T-helper 17 cell (primary cell): ENCODE results near the gene OFD1. TPM values are rescaled to one million over a fixed set of nuclear protein-coding genes. Genes with fewer than 3 reads are reported as not detected.
"Not testable (repeated sequence)": the region's sequence is repeated elsewhere in the genome, so short reads cannot be mapped to it uniquely, and the experiment has no call there.

Experiments used
- ATAC-seq: fragments of 150-1000 bp; cut with Tn5 transposase; 2 replicates; pipeline ENCODE4 v1.10.0; 2021; ENCODE audit warnings: mild to moderate bottlenecking, moderate library complexity
- DNase-seq, 3 donors: peaks; one replicate each; pipeline versions ENCODE4 v3.0.0 to v3.0.0-alpha.2; 2020 to 2021
- H3K9me3 ChIP-seq: one replicate; pipeline ENCODE4 v1.7.0; 2013; ENCODE audit warnings: low read length, mild to moderate bottlenecking; ENCODE audit not compliant: control insufficient read depth, poor library complexity, severe bottlenecking
- H3K27ac Mint-ChIP-seq: one replicate; pipeline ENCODE4 v1.8.0; 2022; ENCODE audit warnings: mild to moderate bottlenecking, moderate library complexity, mixed read lengths
- H3K27me3 Mint-ChIP-seq: one replicate; pipeline ENCODE4 v1.8.0; 2022; ENCODE audit warnings: mixed read lengths
- H3K36me3 Mint-ChIP-seq: one replicate; pipeline ENCODE4 v1.8.0; 2022; ENCODE audit warnings: low read depth, mixed read lengths
- H3K4me1 Mint-ChIP-seq: one replicate; pipeline ENCODE4 v1.8.0; 2022; ENCODE audit warnings: mild to moderate bottlenecking, mixed read lengths
- H3K4me3 Mint-ChIP-seq: one replicate; pipeline ENCODE4 v1.8.0; 2022; ENCODE audit warnings: mild to moderate bottlenecking, moderate library complexity, mixed read lengths
- total RNA-seq, 4 donors: library from RNA in 2 of 4; stranded (reverse) in 2 of 4; gene quantifications; one replicate each; pipeline ENCODE4 v1.2.3 and lab custom pipeline; 2022 to 2026

The OFD1 gene
- total RNA-seq, 2 donors from 2014 or later = 54.7 to 72.1 TPM

DNA sequence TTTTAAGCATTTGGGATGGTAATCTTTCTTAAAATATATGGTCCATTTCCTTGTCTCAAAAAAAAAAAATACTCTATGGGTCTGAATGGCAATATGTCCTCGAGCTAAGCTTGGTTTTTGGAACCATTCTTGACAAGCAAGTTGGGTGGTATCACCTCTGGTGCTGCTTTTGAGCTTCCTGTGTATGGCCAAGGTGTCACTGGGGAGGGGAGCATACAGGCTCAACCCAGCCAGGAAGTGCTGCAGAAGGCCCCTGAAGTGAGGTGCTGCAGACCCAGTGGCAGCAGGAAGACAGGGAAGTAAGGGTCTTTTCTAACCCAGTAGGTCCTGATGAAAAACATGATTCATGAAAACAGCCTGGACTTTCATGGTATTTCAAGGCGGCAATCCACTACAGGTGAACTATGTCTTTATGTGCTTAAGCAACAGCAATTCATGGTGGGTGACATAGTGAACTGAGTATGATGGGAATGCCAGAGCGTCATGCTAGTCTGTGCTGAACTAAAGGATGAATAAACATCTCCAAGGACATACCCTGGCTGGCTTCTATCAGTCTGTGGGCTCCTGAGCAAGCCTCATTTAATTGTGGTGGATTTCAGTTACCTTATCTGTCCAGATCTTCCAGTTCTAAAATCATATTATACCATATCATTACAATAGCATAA is 15.2 kb upstream of the OFD1 start:
- ATAC-seq = no peak
- Mint-ChIP-seq H3K36me3 (peaks cover 3% of the 10 kb centered on the region), H3K27me3 (no peaks in the 10 kb centered on the region), H3K4me3 (no peak overlapping the region), H3K27ac (peak overlapping the region; percentile 81), H3K4me1 (peaks cover 15% of the 10 kb centered on the region)
- H3K9me3 ChIP-seq = no peaks in the 10 kb centered on the region
- DNase-seq = no peak

DNA sequence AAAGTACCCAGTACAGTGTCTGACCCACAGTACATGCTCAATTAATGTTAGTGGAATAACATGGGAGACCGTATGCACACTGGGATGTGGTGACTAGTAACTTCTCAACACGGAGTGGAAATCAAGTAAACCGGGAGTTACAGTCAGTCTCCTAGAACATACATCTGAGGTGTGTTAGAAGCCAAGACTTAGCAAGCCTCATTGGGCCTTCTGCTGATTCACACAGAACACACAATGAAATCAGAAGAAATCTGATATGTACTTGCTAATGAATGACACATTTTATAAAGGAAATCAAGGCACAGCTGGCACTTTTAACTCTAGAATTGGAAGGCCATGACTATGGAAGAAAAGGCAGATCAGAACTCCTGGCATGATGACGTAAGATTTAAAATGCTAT is 13.2 kb upstream of the OFD1 start:
- Mint-ChIP-seq H3K4me3 (no peak overlapping the region), H3K36me3 (peaks cover 3% of the 10 kb centered on the region), H3K27me3 (no peaks in the 10 kb centered on the region), H3K27ac (peak overlapping the region; percentile 78), H3K4me1 (peaks cover 21% of the 10 kb centered on the region)
- ATAC-seq = no peak
- H3K9me3 ChIP-seq = no peaks in the 10 kb centered on the region
- no peak for DNase-seq

- Mint-ChIP-seq H3K27ac (peak overlapping the region; percentile 78), H3K27me3 (no peaks in the 10 kb centered on the region), H3K4me3 (no peak overlapping the region), H3K4me1 (peaks cover 24% of the 10 kb centered on the region), H3K36me3 (peaks cover 3% of the 10 kb centered on the region)
- H3K9me3 ChIP-seq = no peaks in the 10 kb centered on the region
- DNase-seq = no peak
- no peak for ATAC-seq
These were observed 12.6 kb upstream of the OFD1 start for GRCh38 chrX:13721819-13722519.

GRCh38 chrX:13724878-13725277 is 9.7 kb upstream of the OFD1 start:
- not testable (repeated sequence) for H3K9me3 ChIP-seq, H3K27me3 Mint-ChIP-seq, H3K36me3 Mint-ChIP-seq
- H3K4me1 Mint-ChIP-seq = peaks cover 26% of the 10 kb centered on the region
- peak overlapping the region; percentile 78 for H3K27ac Mint-ChIP-seq
- DNase-seq (peak; percentile 13 to 45 (median 29)), ATAC-seq (peak; percentile 63)
- peak overlapping the region; percentile 53 for H3K4me3 Mint-ChIP-seq

GRCh38 chrX:13726583-13726982 is 8.0 kb upstream of the OFD1 start:
- Mint-ChIP-seq H3K27ac (peak overlapping the region; percentile 78), H3K4me1 (peaks cover 27% of the 10 kb centered on the region)
- H3K4me3 Mint-ChIP-seq, H3K27me3 Mint-ChIP-seq, H3K9me3 ChIP-seq, DNase-seq, ATAC-seq, H3K36me3 Mint-ChIP-seq: not testable (repeated sequence)

GRCh38 chrX:13730523-13730922 is 4.0 kb upstream of the OFD1 start:
- H3K36me3 Mint-ChIP-seq = peaks cover 13% of the 10 kb centered on the region
- not testable (repeated sequence) for DNase-seq, H3K4me3 Mint-ChIP-seq, H3K9me3 ChIP-seq, ATAC-seq, H3K27me3 Mint-ChIP-seq, H3K27ac Mint-ChIP-seq
- H3K4me1 Mint-ChIP-seq = peaks cover 38% of the 10 kb centered on the region

DNA sequence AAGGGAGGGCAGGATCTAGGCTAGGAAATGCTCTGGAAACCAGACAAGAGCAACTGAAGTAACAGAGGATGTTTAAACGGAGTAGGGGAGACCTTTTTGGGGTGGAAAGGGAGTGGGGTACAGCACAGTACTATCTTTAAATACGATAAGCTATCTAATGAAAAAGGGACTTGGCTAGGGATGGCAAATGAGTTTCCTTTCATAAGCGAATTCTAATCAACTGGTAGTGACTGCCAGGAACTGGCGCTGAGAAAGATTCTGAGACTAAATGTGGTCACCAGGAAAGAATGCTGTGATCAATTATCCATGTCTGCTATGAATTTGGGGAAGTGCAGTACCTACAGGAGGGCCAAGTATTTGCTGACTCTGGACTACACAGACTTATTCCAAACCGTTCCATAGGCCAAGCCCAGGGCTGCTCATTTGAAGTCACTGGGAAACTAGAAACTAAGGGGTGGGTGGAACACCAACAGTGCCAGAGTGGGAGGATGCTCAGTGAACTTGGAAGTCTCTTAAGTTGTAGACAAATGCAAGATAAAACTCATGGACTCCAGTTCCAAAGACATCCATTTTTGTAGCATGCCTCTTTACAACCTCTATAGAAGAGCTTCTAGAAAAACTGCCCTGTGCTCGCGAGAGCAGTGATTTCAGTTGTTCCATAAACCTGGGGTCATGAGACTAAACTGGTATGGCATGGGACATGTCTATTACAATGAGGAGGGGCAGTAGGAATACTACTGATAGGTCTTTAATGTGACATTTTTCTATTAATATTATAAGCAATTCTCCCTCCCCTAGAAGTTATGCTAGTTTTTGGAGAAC is 2.1 kb upstream of the OFD1 start:
- Mint-ChIP-seq H3K4me3 (peak overlapping the region; percentile 69), H3K27ac (peak overlapping the region; percentile 97), H3K27me3 (no peaks in the 10 kb centered on the region), H3K4me1 (peaks cover 33% of the 10 kb centered on the region), H3K36me3 (peaks cover 12% of the 10 kb centered on the region)
- ATAC-seq (no peak), DNase-seq (no peak)
- H3K9me3 ChIP-seq = no peaks in the 10 kb centered on the region

- DNase-seq (no peak), ATAC-seq (no peak)
- peak overlapping the region; percentile 97 for H3K27ac Mint-ChIP-seq
- H3K9me3 ChIP-seq = no peaks in the 10 kb centered on the region
- no peaks in the 10 kb centered on the region for H3K27me3 Mint-ChIP-seq
- H3K4me1 Mint-ChIP-seq = peaks cover 31% of the 10 kb centered on the region
- H3K36me3 Mint-ChIP-seq = peaks cover 10% of the 10 kb centered on the region
- peak overlapping the region; percentile 95 for H3K4me3 Mint-ChIP-seq
These were observed 1.0 kb upstream of the OFD1 start for GRCh38 chrX:13733506-13733905.

- H3K9me3 ChIP-seq = no peaks in the 10 kb centered on the region
- ATAC-seq = no peak
- no peaks in the 10 kb centered on the region for H3K27me3 Mint-ChIP-seq
- peaks cover 10% of the 10 kb centered on the region for H3K4me1 Mint-ChIP-seq
- peak overlapping the region; percentile 49 for H3K4me3 Mint-ChIP-seq
- DNase-seq = no peak
- H3K36me3 Mint-ChIP-seq = no peaks in the 10 kb centered on the region
- peak overlapping the region; percentile 94 for H3K27ac Mint-ChIP-seq
These were observed 7.1 kb downstream of the OFD1 start for GRCh38 chrX:13741695-13742094.

DNA sequence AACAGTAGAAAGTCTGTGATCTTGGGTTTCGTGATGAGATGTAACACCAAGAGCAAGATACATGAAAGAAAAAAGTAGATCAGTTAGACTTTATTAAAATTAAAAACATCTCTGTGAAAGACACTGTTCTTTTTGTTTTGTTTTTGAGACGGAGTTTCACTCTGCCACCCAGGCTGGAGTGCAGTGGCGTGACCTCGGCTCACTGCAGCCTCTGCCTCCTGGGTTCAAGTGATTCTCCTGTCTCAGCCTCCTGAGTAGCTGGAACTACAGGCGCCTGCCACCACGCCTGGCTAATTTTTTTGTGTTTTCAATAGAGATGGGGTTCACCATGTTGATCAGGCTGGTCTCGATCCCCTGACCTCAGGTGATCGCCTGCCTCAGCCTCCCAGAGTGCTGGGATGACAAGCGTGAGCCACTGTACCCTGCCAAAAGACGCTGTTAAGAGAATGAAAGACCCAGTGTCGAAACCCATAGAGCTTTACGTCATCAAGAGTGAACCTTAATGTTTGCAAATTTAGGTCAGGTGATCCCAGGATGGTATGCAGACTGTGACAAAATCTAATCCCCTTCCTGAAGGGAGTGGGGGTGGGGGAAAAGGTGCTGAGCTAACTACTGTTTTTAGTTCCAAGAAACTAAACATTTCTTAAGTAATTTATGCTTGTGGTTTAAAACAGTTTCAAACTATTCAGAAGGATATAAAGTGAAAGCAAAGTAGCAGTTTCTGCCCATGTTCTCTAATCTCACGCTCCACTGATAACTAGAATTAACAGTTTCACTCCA is 8.0 kb downstream of the OFD1 start:
- peak overlapping the region; percentile 94 for H3K27ac Mint-ChIP-seq
- H3K4me1 Mint-ChIP-seq = peaks cover 11% of the 10 kb centered on the region
- H3K4me3 Mint-ChIP-seq = peak overlapping the region; percentile 84
- H3K27me3 Mint-ChIP-seq = no peaks in the 10 kb centered on the region
- peaks cover 2% of the 10 kb centered on the region for H3K36me3 Mint-ChIP-seq
- DNase-seq (peak in 2 of 3 donors; percentile 23), ATAC-seq (peak; percentile 98)
- no peaks in the 10 kb centered on the region for H3K9me3 ChIP-seq

DNA sequence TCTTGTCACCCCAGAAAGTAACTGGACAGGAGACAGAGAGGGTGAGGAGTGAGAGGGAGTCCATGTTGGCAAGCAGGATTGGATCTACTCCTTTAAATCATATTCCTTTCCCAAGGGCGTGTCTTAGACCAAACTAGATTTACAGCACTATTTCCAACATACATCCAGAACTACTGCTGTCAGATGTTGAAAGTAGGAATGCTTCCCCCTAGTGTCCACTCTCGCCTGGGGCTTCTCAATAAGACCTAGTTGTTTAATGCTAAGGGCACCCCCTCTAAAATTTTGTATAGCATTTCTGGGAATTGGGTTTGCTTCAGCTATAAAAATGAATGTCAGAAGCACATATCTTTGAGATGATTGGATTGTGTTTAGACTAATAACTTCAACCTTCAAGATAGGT is 13.3 kb downstream of the OFD1 start:
- peaks cover 2% of the 10 kb centered on the region for H3K36me3 Mint-ChIP-seq
- peaks cover 8% of the 10 kb centered on the region for H3K4me1 Mint-ChIP-seq
- ATAC-seq (peak; percentile 59), DNase-seq (peak in 1 of 3 donors; percentile 14)
- no peaks in the 10 kb centered on the region for H3K27me3 Mint-ChIP-seq
- H3K27ac Mint-ChIP-seq = peak overlapping the region; percentile 69
- no peak overlapping the region for H3K4me3 Mint-ChIP-seq
- no peaks in the 10 kb centered on the region for H3K9me3 ChIP-seq

DNA sequence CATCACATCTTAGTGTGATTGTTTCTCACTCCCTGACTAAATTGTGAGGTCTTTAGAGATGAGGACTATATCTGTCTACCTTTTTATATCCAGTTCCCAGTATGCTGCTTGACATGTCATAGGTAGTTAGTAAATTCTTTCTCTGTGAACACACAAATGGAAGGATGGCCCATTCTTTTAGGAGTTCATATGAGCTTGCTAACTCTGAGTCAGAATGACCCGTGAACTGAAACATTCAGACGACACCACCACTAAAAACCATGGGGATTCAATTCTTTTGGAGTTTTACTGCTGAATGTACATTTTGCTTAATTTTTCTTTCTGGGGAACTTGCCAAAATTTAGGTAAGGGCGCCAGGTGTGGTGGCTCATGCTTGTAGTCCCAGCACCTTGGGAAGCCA is 13.9 kb downstream of the OFD1 start:
- no peak overlapping the region for H3K4me3 Mint-ChIP-seq
- peaks cover 2% of the 10 kb centered on the region for H3K36me3 Mint-ChIP-seq
- H3K27me3 Mint-ChIP-seq = no peaks in the 10 kb centered on the region

GRCh38 chrX:13750204-13750603 is 15.7 kb downstream of the OFD1 start:
- Mint-ChIP-seq H3K27me3 (no peaks in the 10 kb centered on the region), H3K4me1 (peaks cover 12% of the 10 kb centered on the region), H3K27ac (peak overlapping the region; percentile 45), H3K36me3 (peaks cover 2% of the 10 kb centered on the region), H3K4me3 (no peak overlapping the region)
- DNase-seq = no peak
- H3K9me3 ChIP-seq = no peaks in the 10 kb centered on the region
- peak; percentile 76 for ATAC-seq

More for the DNA sequence above, 13.9 kb downstream of the OFD1 start:
- H3K9me3 ChIP-seq = no peaks in the 10 kb centered on the region
- ATAC-seq = no peak
- DNase-seq = no peak
- Mint-ChIP-seq H3K27ac (no peak overlapping the region), H3K4me1 (peaks cover 12% of the 10 kb centered on the region)
